NCI-H1436 (cell line): ENCODE data around the gene CPXM2.
"Not testable (repeated sequence)": the region's sequence is repeated elsewhere in the genome, so short reads cannot be mapped to it uniquely, and the experiment has no call there.

Source experiments
- DNase-seq: peaks from one replicate; lab custom pipeline; 2025; lab: John Stamatoyannopoulos, UW

The CPXM2 gene

GRCh38 chr10:123743441-123744223 is 148.0 kb downstream of the CPXM2 start:
- DNase-seq = no peak

- no peak for DNase-seq
These were observed 148.7 kb downstream of the CPXM2 start for GRCh38 chr10:123742751-123743440.

- DNase-seq = no peak
These were observed 149.9 kb downstream of the CPXM2 start for GRCh38 chr10:123741711-123742110.

DNA sequence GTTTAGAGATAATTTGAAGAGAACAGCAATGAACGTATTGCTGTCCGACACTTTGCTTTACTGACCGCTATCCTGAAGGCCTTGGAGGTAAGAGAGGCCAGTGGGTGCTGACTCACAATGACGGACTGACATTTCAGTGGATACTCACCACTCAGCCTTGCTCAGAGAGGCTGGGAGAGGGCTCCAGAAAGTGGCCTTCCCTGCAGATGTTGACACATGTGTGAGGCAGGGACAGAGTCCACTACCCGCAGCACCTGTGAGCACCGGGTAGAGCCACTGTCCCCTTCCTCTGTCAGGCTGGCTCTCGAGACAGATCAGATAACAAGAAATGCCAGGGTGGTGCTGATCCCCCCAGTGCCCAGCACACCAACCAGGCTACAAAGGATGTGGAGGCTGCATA is 150.5 kb downstream of the CPXM2 start:
- no peak for DNase-seq

GRCh38 chr10:123736917-123737316 is 154.7 kb downstream of the CPXM2 start:
- DNase-seq = not testable (repeated sequence)

GRCh38 chr10:123729523-123729922 is 162.1 kb downstream of the CPXM2 start:
- DNase-seq = no peak

DNA sequence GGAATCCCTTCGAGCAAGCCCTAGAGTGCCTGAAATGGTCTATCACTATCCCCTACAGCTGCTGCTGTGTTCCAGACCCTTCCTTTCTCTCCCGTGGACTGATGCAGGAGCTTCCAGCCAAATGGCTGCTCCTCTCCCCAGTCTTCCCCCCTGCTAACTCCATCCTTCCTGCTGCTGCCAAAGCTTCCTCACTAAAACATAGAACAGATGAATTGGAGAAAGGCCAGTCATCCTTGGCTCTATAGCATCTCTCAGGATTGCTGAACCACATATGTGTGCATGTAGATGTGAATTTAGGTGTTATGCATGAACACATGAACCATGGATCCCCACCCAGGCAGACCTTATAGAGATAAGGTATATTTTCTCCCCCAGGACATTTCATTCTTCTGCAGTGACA is 164.8 kb downstream of the CPXM2 start:
- no peak for DNase-seq

DNA sequence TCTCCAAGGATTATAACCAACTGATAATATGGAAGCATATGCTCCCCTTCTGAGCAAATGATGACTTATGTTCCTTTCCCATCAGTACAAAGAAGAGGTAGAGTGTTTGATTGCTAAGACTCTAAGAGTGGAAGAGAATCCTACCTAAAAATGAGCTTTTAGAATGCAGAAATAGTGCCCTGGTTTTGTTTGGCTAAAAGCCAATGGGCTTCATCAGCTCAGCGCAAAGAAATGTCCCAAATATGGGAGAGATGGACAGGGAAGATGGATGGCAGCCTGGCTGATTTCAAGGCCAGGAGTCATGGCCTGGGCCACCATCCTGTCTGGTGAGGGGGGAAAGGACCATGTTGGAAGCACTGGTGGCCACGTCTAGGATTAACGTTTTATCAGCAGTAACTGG is 165.2 kb downstream of the CPXM2 start:
- no peak for DNase-seq

DNA sequence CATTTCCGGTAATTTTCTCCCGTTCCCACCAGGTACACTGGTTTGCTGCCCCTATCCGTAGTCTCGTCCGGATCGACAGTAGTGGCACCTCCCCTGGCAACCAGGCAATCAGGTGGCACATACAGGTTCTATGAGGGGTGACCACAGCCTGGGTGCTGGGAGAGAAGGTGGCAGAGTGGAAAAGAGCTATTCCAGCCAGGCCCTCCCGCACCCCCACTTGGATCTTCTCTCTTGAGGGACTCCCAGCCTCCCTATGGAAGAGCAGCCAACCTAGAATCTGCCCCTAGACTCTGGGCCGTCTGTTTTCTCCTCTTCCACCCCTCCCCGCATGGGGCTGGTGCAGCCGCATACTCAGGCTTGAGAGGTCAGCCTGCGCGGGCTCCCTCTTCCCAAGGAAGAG is 166.9 kb downstream of the CPXM2 start:
- DNase-seq = no peak

- no peak for DNase-seq
These were observed 169.3 kb downstream of the CPXM2 start for GRCh38 chr10:123722351-123722750.

DNA sequence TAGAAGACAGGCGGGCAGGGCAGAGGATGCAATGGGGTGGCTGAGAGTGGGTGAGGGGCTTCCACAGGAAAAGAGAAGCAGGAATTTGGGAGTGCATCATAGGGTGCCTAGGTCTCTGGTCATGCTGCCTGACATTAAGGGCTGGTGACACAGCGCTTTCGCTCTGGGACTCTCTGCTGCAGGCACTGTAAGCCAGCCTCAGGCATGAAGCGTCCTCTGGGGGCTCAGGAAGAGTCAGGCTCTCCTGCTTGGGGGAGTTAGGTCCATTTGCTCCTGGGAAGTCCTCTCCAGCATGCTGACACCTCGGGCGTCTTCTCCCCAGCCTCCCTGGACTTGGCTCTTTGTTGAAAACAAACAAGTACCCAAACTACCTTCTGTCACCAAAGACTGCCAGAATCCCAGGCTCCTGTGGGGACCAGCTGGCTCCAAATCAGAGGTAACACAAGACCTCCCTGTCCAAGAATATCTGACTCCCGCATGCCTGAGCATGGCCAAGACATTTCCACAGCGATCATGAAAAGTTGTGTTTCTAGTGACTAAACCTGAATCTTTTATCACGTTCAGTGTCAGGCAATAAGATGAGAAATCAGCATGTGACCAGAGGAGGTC is 170.1 kb downstream of the CPXM2 start:
- DNase-seq = no peak

DNA sequence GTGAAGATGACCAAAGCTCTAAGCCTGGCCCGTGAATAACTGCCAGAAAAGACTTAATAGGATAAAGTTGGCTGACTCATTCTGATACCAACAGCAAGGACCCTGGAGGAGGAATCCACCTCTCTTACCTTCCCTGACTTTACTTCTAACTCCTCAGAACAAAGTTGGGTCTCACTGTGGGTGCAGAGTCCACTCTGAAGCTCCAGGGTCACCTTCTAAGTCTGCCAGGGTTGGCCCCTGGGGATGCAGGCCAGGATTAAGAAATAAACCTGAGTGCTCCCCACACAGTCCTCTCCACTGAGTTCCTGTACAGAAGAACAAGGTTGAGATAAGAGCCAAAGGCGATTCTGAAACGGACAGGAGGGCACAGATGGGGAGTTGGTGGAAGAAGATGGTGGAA is 171.1 kb downstream of the CPXM2 start:
- DNase-seq = no peak

DNA sequence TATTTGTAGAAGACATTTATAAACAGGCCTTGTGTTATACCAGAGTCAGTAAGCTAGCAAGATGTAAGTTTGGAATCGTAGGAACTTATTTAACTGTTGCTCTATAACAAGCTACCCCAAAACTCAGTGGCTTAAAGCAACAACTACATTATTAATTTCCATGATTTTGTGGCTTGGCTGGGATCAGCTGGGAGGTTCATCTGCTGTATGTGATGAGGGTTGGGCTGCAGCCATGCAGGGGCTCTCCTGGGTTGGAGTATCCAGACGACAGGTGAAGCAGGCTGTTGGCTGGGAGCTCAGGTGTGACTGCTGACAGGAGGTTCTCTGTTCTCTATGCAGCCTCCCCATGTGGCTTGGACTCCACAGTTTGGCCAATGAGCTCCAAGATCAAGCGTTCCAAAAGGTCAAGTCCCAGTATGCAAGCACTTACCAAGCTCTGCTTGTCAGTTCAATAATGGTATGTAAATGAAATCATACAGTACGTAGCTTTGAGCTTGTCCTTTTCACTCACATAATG is 173.0 kb downstream of the CPXM2 start:
- no peak for DNase-seq

DNA sequence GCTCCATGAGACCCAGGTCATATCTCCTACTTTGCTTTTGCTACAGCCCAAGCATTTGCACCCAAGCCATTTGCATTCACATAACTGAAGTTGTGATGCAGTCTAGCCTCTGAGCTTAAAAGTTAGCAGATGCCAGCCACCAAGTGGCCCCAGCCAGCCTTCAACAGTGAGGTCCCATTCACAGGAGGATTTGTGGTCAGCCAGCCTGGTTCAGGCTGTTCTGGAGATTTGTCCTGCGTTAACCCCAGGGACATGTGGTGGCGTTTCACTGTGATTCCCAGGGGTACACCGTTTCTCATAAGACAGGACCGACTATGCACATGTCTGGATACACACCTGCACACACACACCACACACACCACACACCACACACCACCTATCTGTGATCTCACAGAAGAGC is 174.3 kb downstream of the CPXM2 start:
- DNase-seq = no peak

- no peak for DNase-seq
These were observed 176.1 kb downstream of the CPXM2 start for GRCh38 chr10:123715546-123715945.

DNA sequence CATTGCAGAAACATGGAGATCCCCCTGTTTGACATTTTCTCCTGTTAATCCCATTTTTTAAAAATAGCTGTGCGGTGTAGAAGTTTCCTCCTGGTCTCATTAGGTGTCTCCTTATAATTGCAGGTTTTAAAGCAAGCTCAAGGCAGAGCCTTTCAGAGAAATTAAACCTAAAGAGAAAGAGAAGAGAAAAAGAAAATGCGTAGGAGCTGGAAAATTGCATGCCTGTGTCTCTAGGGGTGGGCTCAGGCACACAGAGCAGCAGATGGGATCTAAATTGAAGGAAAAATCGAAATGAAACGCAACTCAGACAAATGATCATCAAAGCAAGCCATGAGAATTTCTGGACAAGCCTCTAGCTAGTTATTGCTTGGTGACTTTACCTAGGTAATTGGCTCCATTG is 185.4 kb downstream of the CPXM2 start:
- DNase-seq = no peak

DNA sequence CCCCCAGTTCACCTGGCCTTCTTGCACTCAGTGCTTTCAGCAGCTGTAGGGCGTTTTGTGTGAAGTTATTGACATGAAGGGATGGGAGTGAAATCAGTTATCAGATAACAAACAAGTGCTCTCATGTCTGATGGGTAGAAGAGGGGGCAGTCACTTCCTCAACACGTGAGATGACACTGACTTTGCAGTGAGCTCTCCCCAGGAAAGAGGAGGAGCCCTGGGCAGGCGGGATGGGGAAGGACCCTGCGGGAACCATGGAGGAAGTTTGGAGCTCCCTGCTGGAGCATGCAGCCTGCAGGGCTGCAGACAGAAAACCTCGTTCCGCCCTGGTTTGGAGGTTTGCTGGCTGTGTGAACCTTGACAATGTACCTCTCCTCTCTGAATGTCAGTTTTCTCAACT is 186.8 kb downstream of the CPXM2 start:
- DNase-seq = no peak

DNA sequence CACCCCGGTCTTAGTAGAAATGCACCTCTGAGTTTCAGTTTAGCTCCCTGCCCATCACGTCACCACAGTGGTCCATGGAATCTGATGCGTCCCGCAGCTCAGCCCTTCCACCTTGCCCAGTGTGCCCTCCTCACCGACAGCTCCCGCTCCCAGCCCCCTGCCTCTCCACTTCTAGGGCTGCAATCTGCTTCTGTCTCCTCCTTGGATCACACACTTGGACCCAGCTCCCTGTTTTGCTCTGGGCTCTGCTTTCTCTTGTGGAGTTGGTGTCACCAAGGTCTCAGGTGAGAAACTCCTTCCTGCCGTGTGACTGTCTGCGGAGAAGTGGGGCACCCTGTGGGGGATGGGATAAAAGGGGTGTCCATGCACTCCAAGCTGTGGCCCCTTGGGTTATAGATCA is 187.5 kb downstream of the CPXM2 start:
- no peak for DNase-seq

- no peak for DNase-seq
These were observed 188.3 kb downstream of the CPXM2 start for GRCh38 chr10:123703195-123703790.
